HG03064 (cell line): ENCODE results near the gene WDR77.

Source experiments
- ATAC-seq: cut with Tn5 transposase; IDR thresholded peaks from one replicate; pipeline ENCODE4 v1.9.1; 2021; ENCODE audit warnings: low read depth; ENCODE audit not compliant: unreplicated experiment

The WDR77 gene

GRCh38 chr1:111470596-111470995 lies 21.5 kb upstream of the WDR77 start:
- no peak for ATAC-seq

GRCh38 chr1:111469539-111469938 lies 20.5 kb upstream of the WDR77 start:
- no peak for ATAC-seq

- no peak for ATAC-seq
Observed at GRCh38 chr1:111468717-111469100, 19.7 kb upstream of the WDR77 start.

- no peak for ATAC-seq
Observed at GRCh38 chr1:111467865-111468716, 19.0 kb upstream of the WDR77 start.

- no peak for ATAC-seq
Observed at GRCh38 chr1:111466480-111466879, 17.4 kb upstream of the WDR77 start.

GRCh38 chr1:111465754-111466153 lies 16.7 kb upstream of the WDR77 start:
- no peak for ATAC-seq

- no peak for ATAC-seq
Observed at GRCh38 chr1:111463029-111463683, 14.1 kb upstream of the WDR77 start.

- ATAC-seq = no peak
Observed at GRCh38 chr1:111462370-111463028, 13.4 kb upstream of the WDR77 start.

GRCh38 chr1:111461765-111462164 lies 12.7 kb upstream of the WDR77 start:
- ATAC-seq = no peak

GRCh38 chr1:111455642-111456031 lies 6.6 kb upstream of the WDR77 start:
- no peak for ATAC-seq

GRCh38 chr1:111454859-111455641 lies 6.0 kb upstream of the WDR77 start:
- ATAC-seq = no peak

- ATAC-seq = no peak
Observed at GRCh38 chr1:111453706-111454105, 4.7 kb upstream of the WDR77 start.

- ATAC-seq = no peak
Observed at GRCh38 chr1:111452581-111452980, 3.5 kb upstream of the WDR77 start.

GRCh38 chr1:111450185-111450584 lies 1.1 kb upstream of the WDR77 start:
- no peak for ATAC-seq

GRCh38 chr1:111449703-111450017 lies 604 bp upstream of the WDR77 start:
- no peak for ATAC-seq

- no peak for ATAC-seq
Observed at GRCh38 chr1:111448482-111448917, 556 bp downstream of the WDR77 start.

- ATAC-seq = no peak
Observed at GRCh38 chr1:111446967-111447892, 1.8 kb downstream of the WDR77 start.

- no peak for ATAC-seq
Observed at GRCh38 chr1:111446546-111446945, 2.5 kb downstream of the WDR77 start.

GRCh38 chr1:111444031-111444430 lies 5.0 kb downstream of the WDR77 start:
- no peak for ATAC-seq

GRCh38 chr1:111442457-111442856 lies 6.6 kb downstream of the WDR77 start:
- ATAC-seq = no peak
